ENCODE results near the gene TMEM53.

TMEM53 gene

GRCh38 chr1:44630116-44630515, 44.2 kb downstream of the TMEM53 start:
- Histone ChIP-seq H3K4me1 (ENCODE audit: low read length) (peaks cover 16% of the 10 kb centered on the region), H3K4me3 (ENCODE audit: low read length) (no peak overlapping the region), H3K27me3 (replicated peaks; ENCODE audit: insufficient read depth, low read length) (no peaks in the 10 kb centered on the region), H3K9me3 (replicated peaks; ENCODE audit: insufficient read depth, low read length) (no peaks in the 10 kb centered on the region), H3F3A (ENCODE audit: insufficient read depth, low read length) (no peaks in the 10 kb centered on the region), H4K20me1 (ENCODE audit: insufficient read depth, low read length) (no peaks in the 10 kb centered on the region), H3K36me3 (replicated peaks; ENCODE audit: insufficient read depth, low read length) (peaks cover 1% of the 10 kb centered on the region; the same call in 1 of the 2 replicates), H3K4me2 (ENCODE audit: low read depth, low read length) (no peak overlapping the region), H3K9me2 (replicated peaks; ENCODE audit: insufficient read depth, low read length) (no peaks in the 10 kb centered on the region), H3K9ac (ENCODE audit: low read length) (no peak overlapping the region), H3K27ac (ENCODE audit: low read length) (no peak overlapping the region), H3K79me2 (ENCODE audit: low read length) (peaks cover 28% of the 10 kb centered on the region), H2AFZ (ENCODE audit: low read length) (no peak overlapping the region)
- TF ChIP-seq CTCF (IDR thresholded peaks at IDR 0.05; ENCODE audit: low read length) (no peak), EZH2 (optimal IDR thresholded peaks at IDR 0.05; ENCODE audit: low read depth, low read length) (no peak), EZH2phosphoT487 (IDR thresholded peaks at IDR 0.05; ENCODE audit: low read length) (no peak)
- DNase-seq = no peak

GRCh38 chr1:44628962-44629756, 45.1 kb downstream of the TMEM53 start:
- TF ChIP-seq EZH2phosphoT487 (IDR thresholded peaks at IDR 0.05; ENCODE audit: low read length) = no peak
- TF ChIP-seq EZH2 (optimal IDR thresholded peaks at IDR 0.05; ENCODE audit: low read depth, low read length) = no peak
- no peak for TF ChIP-seq CTCF (IDR thresholded peaks at IDR 0.05; ENCODE audit: low read length)

GRCh38 chr1:44625348-44625747, 48.9 kb downstream of the TMEM53 start:
- TF ChIP-seq EZH2phosphoT487 (IDR thresholded peaks at IDR 0.05; ENCODE audit: low read length) (no peak), CTCF (IDR thresholded peaks at IDR 0.05; ENCODE audit: low read length) (no peak), EZH2 (optimal IDR thresholded peaks at IDR 0.05; ENCODE audit: low read depth, low read length) (no peak)
- H3K27me3 ChIP-seq (replicated peaks; ENCODE audit: insufficient read depth, low read length) = no peaks in the 10 kb centered on the region
- no peak overlapping the region for H3K4me2 ChIP-seq (ENCODE audit: low read depth, low read length)
- DNase-seq = no peak
- no peaks in the 10 kb centered on the region for H4K20me1 ChIP-seq (ENCODE audit: insufficient read depth, low read length)
- no peaks in the 10 kb centered on the region for H3K4me1 ChIP-seq (ENCODE audit: low read length)
- H3K27ac ChIP-seq (ENCODE audit: low read length) = no peak overlapping the region
- H3K36me3 ChIP-seq (replicated peaks; ENCODE audit: insufficient read depth, low read length) = no peaks in the 10 kb centered on the region
- H2AFZ ChIP-seq (ENCODE audit: low read length) = no peak overlapping the region
- no peaks in the 10 kb centered on the region for H3K9me2 ChIP-seq (replicated peaks; ENCODE audit: insufficient read depth, low read length)
- H3K9me3 ChIP-seq (replicated peaks; ENCODE audit: insufficient read depth, low read length) = no peaks in the 10 kb centered on the region
- H3K9ac ChIP-seq (ENCODE audit: low read length) = no peak overlapping the region
- H3K4me3 ChIP-seq (ENCODE audit: low read length) = no peak overlapping the region
- H3K79me2 ChIP-seq (ENCODE audit: low read length) = no peaks in the 10 kb centered on the region
- H3F3A ChIP-seq (ENCODE audit: insufficient read depth, low read length) = no peaks in the 10 kb centered on the region

More at GRCh38 chr1:44628962-44629756, 45.1 kb downstream of the TMEM53 start:
- no peaks in the 10 kb centered on the region for H3K27me3 ChIP-seq (replicated peaks; ENCODE audit: insufficient read depth, low read length)
- no peaks in the 10 kb centered on the region for H4K20me1 ChIP-seq (ENCODE audit: insufficient read depth, low read length)
- no peaks in the 10 kb centered on the region for H3K36me3 ChIP-seq (replicated peaks; ENCODE audit: insufficient read depth, low read length)
- no peak for DNase-seq
- H3K27ac ChIP-seq (ENCODE audit: low read length) = no peak overlapping the region
- peaks cover 16% of the 10 kb centered on the region for H3K4me1 ChIP-seq (ENCODE audit: low read length)
- no peak overlapping the region for H3K4me3 ChIP-seq (ENCODE audit: low read length)
- no peak overlapping the region for H3K4me2 ChIP-seq (ENCODE audit: low read depth, low read length)
- no peak overlapping the region for H3K9ac ChIP-seq (ENCODE audit: low read length)
- no peaks in the 10 kb centered on the region for H3K9me2 ChIP-seq (replicated peaks; ENCODE audit: insufficient read depth, low read length)
- H3K9me3 ChIP-seq (replicated peaks; ENCODE audit: insufficient read depth, low read length) = no peaks in the 10 kb centered on the region
- peaks cover 19% of the 10 kb centered on the region for H3K79me2 ChIP-seq (ENCODE audit: low read length)
- no peak overlapping the region for H2AFZ ChIP-seq (ENCODE audit: low read length)
- H3F3A ChIP-seq (ENCODE audit: insufficient read depth, low read length) = no peaks in the 10 kb centered on the region

Measured in MM.1S (cell line).